H1 (cell line): Measurements from ENCODE around the gene MIGA1. TPM values are rescaled to one million over a fixed set of nuclear protein-coding genes. Genes with fewer than 3 reads are reported as not detected.

Experiments
- CTCF ChIA-PET: fragments of 300-600 bp; sonication (Branson Sonifier 250); formaldehyde crosslinking; loops from one replicate; lab custom pipeline; 2021; ENCODE audit not compliant: partially characterized antibody; lab: Charles Lee
- POLR2A ChIA-PET: fragments of 300-600 bp; sonication (Branson Sonifier 250); formaldehyde crosslinking; loops from one replicate; lab custom pipeline; 2021; ENCODE audit warnings: inconsistent platforms; ENCODE audit not compliant: partially characterized antibody; lab: Charles Lee
- DNase-seq, 2 experiments: peaks; one replicate each; pipeline versions ENCODE4 v3.0.0 to v3.0.0-alpha.2; 2010 to 2022; ENCODE audit warnings: low spot score in 2 of 2, low read depth in 1 of 2, mixed read lengths in 1 of 2
- FAIRE-seq: peaks from 2 replicates; lab custom pipeline; 2011; peaks lifted over from hg19 to GRCh38; lab: Jason Lieb, UNC
- H2AFZ ChIP-seq: 2 replicates; pipeline ENCODE4 v1.8.1; 2012; ENCODE audit warnings: low read length, inconsistent platforms
- H2AK5ac ChIP-seq: 2 replicates; pipeline ENCODE4 v1.6.1; 2013; ENCODE audit warnings: low read depth, low read length
- H2BK120ac ChIP-seq: replicated peaks from 2 replicates; pipeline ENCODE3; 2013; ENCODE audit warnings: low read depth, low read length, inconsistent platforms
- H2BK12ac ChIP-seq: 2 replicates; pipeline ENCODE4 v1.6.1; 2013; ENCODE audit warnings: low read depth, low read length
- H2BK15ac ChIP-seq: 2 replicates; pipeline ENCODE4 v1.6.1; 2013; ENCODE audit warnings: low read length
- H2BK20ac ChIP-seq: 2 replicates; pipeline ENCODE4 v1.6.1; 2013; ENCODE audit warnings: low read length
- H2BK5ac ChIP-seq: 2 replicates; pipeline ENCODE4 v1.6.1; 2013; ENCODE audit warnings: low read depth, low read length
- H3K14ac ChIP-seq: 2 replicates; pipeline ENCODE4 v1.6.1; 2013; ENCODE audit warnings: inconsistent platforms; ENCODE audit not compliant: insufficient read length
- H3K18ac ChIP-seq: 2 replicates; pipeline ENCODE4 v1.6.1; 2013; ENCODE audit warnings: low read length; ENCODE audit errors: extremely low read depth
- H3K23ac ChIP-seq: 2 replicates; pipeline ENCODE4 v1.6.1; 2013; ENCODE audit warnings: inconsistent platforms; ENCODE audit not compliant: insufficient read length
- H3K23me2 ChIP-seq: 2 replicates; pipeline ENCODE4 v1.6.1; 2013; ENCODE audit warnings: low read depth, low read length
- H3K27ac ChIP-seq: 2 replicates; pipeline ENCODE4 v1.6.1; 2011; ENCODE audit warnings: low read depth, low read length, inconsistent platforms
- H3K27me3 ChIP-seq, 4 experiments: replicated peaks in 1 of 4; 1 replicate in 1 of 4; 2 replicates in 3 of 4; pipeline versions ENCODE4 v1.6.1 to v1.8.1; 2011 to 2013; ENCODE audit warnings: low read length in 3 of 4, mild to moderate bottlenecking in 3 of 4, inconsistent platforms in 2 of 4, mixed read lengths in 2 of 4, moderate library complexity in 1 of 4; ENCODE audit not compliant: control insufficient read depth in 3 of 4, insufficient read depth in 3 of 4; ENCODE audit errors: extremely low read depth in 1 of 4
- H3K36me3 ChIP-seq, 4 experiments: 2 replicates each; pipeline versions ENCODE4 v1.6.1 to v1.8.1; 2011 to 2013; ENCODE audit warnings: mild to moderate bottlenecking in 4 of 4, low read length in 3 of 4, moderate library complexity in 2 of 4, control low read depth in 1 of 4, inconsistent platforms in 1 of 4; ENCODE audit not compliant: insufficient read depth in 4 of 4, control insufficient read depth in 2 of 4
- H3K4ac ChIP-seq: replicated peaks from 2 replicates; pipeline ENCODE3; 2013; ENCODE audit warnings: low read length, low read depth, mixed read lengths, inconsistent platforms; ENCODE audit not compliant: insufficient read length
- H3K4me1 ChIP-seq, 4 experiments: replicated peaks in 1 of 4; 1 replicate in 1 of 4; 2 replicates in 3 of 4; pipeline versions ENCODE4 v1.6.1 to v1.8.1; 2011 to 2013; ENCODE audit warnings: low read length in 3 of 4, inconsistent platforms in 2 of 4, mixed read lengths in 1 of 4; ENCODE audit not compliant: insufficient read depth in 4 of 4, control insufficient read depth in 3 of 4
- H3K4me2 ChIP-seq, 2 experiments: 2 replicates each; pipeline versions ENCODE4 v1.6.1 to v1.8.1; 2011 to 2013; ENCODE audit warnings: low read depth in 2 of 2, low read length in 2 of 2, control low read depth in 1 of 2, inconsistent platforms in 1 of 2, mild to moderate bottlenecking in 1 of 2; ENCODE audit not compliant: insufficient read depth in 1 of 2
- H3K4me3 ChIP-seq, 4 experiments: fragments of 200-600, 300-600 bp in 1 of 4; sonication (generic), shearing (Covaris generic), sonication (Bioruptor Twin) in 1 of 4; 2 replicates each; pipeline versions ENCODE4 v1.5.1 to v1.8.1; 2011 to 2016; ENCODE audit warnings: low read length in 4 of 4, low read depth in 3 of 4, control low read depth in 2 of 4, inconsistent platforms in 2 of 4, mild to moderate bottlenecking in 2 of 4, mixed read lengths in 1 of 4, moderate library complexity in 1 of 4; ENCODE audit not compliant: insufficient read depth in 2 of 4; ENCODE audit errors: extremely low read depth in 1 of 4
- H3K56ac ChIP-seq: replicated peaks from 2 replicates; pipeline ENCODE3; 2013; ENCODE audit warnings: low read depth, mild to moderate bottlenecking, mixed read lengths, low read length, inconsistent platforms; ENCODE audit not compliant: insufficient read length
- H3K79me1 ChIP-seq: 2 replicates; pipeline ENCODE4 v1.6.1; 2013; ENCODE audit warnings: low read depth, low read length, control low read depth
- H3K79me2 ChIP-seq, 2 experiments: 2 replicates each; pipeline versions ENCODE4 v1.6.1 to v1.8.1; 2012 to 2013; ENCODE audit warnings: low read length in 2 of 2, mild to moderate bottlenecking in 2 of 2, inconsistent platforms in 1 of 2; ENCODE audit not compliant: insufficient read depth in 2 of 2, control insufficient read depth in 1 of 2
- H3K9ac ChIP-seq, 4 experiments: replicated peaks in 1 of 4; 1 replicate in 1 of 4; 2 replicates in 3 of 4; pipeline versions ENCODE4 v1.6.1 to v1.8.1; 2011 to 2013; ENCODE audit warnings: low read depth in 3 of 4, low read length in 3 of 4, control low read depth in 2 of 4, mild to moderate bottlenecking in 2 of 4, moderate library complexity in 2 of 4, inconsistent platforms in 1 of 4; ENCODE audit errors: extremely low read depth in 1 of 4
- H3K9me3 ChIP-seq, 2 experiments: 2 replicates each; pipeline versions ENCODE4 v1.6.1 to v1.8.1; 2012 to 2013; ENCODE audit warnings: mild to moderate bottlenecking in 2 of 2, moderate library complexity in 2 of 2, control low read depth in 1 of 2, inconsistent platforms in 1 of 2, low read depth in 1 of 2, low read length in 1 of 2, mixed read lengths in 1 of 2; ENCODE audit not compliant: insufficient read depth in 2 of 2
- H4K20me1 ChIP-seq, 2 experiments: replicated peaks in 1 of 2; 2 replicates each; pipeline versions ENCODE3 to v1.8.1; 2011 to 2013; ENCODE audit warnings: inconsistent platforms in 2 of 2, low read length in 2 of 2, mild to moderate bottlenecking in 1 of 2; ENCODE audit not compliant: insufficient read depth in 2 of 2, control insufficient read depth in 1 of 2
- H4K5ac ChIP-seq: 2 replicates; pipeline ENCODE4 v1.6.1; 2013; ENCODE audit warnings: low read length, low read depth, mixed read lengths, inconsistent platforms; ENCODE audit not compliant: insufficient read length
- H4K8ac ChIP-seq: 2 replicates; pipeline ENCODE4 v1.8.0; 2013; ENCODE audit warnings: mild to moderate bottlenecking, moderate library complexity, low read length, inconsistent platforms; ENCODE audit not compliant: insufficient read depth; ENCODE audit errors: extremely low read depth
- H4K91ac ChIP-seq: replicated peaks from 2 replicates; pipeline ENCODE3; 2013; ENCODE audit warnings: low read length, mixed read lengths, inconsistent platforms; ENCODE audit not compliant: insufficient read length
- BRCA1 ChIP-seq: IDR thresholded peaks from 2 replicates; pipeline ENCODE4 v1.6.1; 2012; ENCODE audit warnings: low read depth, low read length, improper control_type of control experiment
- WGBS, 2 experiments: shearing (Covaris generic) in 1 of 2; methylation state at CpG; one replicate each; pipeline versions ENCODE4 v1.1.6 to v1.1.7; 2013 to 2015; ENCODE audit warnings: low lambda C conversion rate in 2 of 2, mixed read lengths in 2 of 2, inconsistent platforms in 1 of 2, low coverage in 1 of 2, missing lambda C conversion rate in 1 of 2; ENCODE audit not compliant: insufficient replicate concordance in 2 of 2, insufficient coverage in 1 of 2, insufficient read length in 1 of 2; ENCODE audit errors: extremely low coverage in 1 of 2, missing lambda C conversion rate in 1 of 2; 5-methylcytosine and 5-hydroxymethylcytosine counted together
- polyA plus RNA-seq, 7 experiments: library from polyadenylated mRNA; depleted of rRNA in 3 of 7; stranded (reverse) in 5 of 7; unstranded in 2 of 7; fragments of >200 nt in 5 of 7; fragments of 200-250 nt in 2 of 7; gene quantifications; 1 replicate in 5 of 7; 2 replicates in 1 of 7; 4 replicates in 1 of 7; pipeline versions ENCODE4 v1.2.1 to v1.2.3, GENCODE V29; 2011 to 2013; ENCODE audit warnings: missing spikeins in 2 of 7, mixed read lengths in 2 of 7
- total RNA-seq: library from RNA; stranded (reverse); fragmentation: NEBNext Ultra II Directional; extraction: Animal tissue kit (Norgen Biotek cat#: 25700); gene quantifications from 2 replicates; pipeline ENCODE4 v1.2.1, GENCODE V29; 2021

Gene MIGA1
- total and polyA plus RNA-seq, 2 of the 8 experiments (the other 6 are each of a cell fraction or from before 2014, with no cell fraction given): 0.95 to 7.0 TPM

- H3K9ac ChIP-seq: no peak overlapping the region
- H3K36me3 ChIP-seq: no peaks in the 10 kb centered on the region
- H3K23me2 ChIP-seq: no peaks in the 10 kb centered on the region
- DNase-seq (no peak), FAIRE-seq (no peak)
- no peak overlapping the region for H3K23ac ChIP-seq
- no peak overlapping the region for H3K4ac ChIP-seq
- ChIA-PET POLR2A (no interaction called here), CTCF (interaction anchor here (0.6 to 1.7 kb wide), 3 partner anchors 10 to 73 kb away, joined by 4 to 6 read pairs (median 4); no protein-coding TSS in a partner anchor)
- no peak overlapping the region for H3K18ac ChIP-seq
- H3K4me3 ChIP-seq: no peak overlapping the region
- H4K8ac ChIP-seq: no peak overlapping the region
- no peak overlapping the region for H2BK12ac ChIP-seq
- H3K27me3 ChIP-seq: no peaks in the 10 kb centered on the region
- no peak overlapping the region for H3K4me2 ChIP-seq
- H4K20me1 ChIP-seq: no peaks in the 10 kb centered on the region
- no peak overlapping the region for H2BK20ac ChIP-seq
- no peak overlapping the region for H2AK5ac ChIP-seq
- no peaks in the 10 kb centered on the region for H3K9me3 ChIP-seq
- H3K27ac ChIP-seq: no peak overlapping the region
- WGBS, 2 experiments: 92% methylated on average over 1 of the region's 1 CpG; no CpG with 5 or more reads in 1 of the 2 experiments
- no peak overlapping the region for H3K56ac ChIP-seq
- no peak overlapping the region for H2BK5ac ChIP-seq
- H3K79me1 ChIP-seq: no peaks in the 10 kb centered on the region
- no peak overlapping the region for H4K5ac ChIP-seq
- no peak overlapping the region for H4K91ac ChIP-seq
- H3K4me1 ChIP-seq: no peaks in the 10 kb centered on the region
- no peak overlapping the region for H3K14ac ChIP-seq
- H3K79me2 ChIP-seq: no peaks in the 10 kb centered on the region
- H2AFZ ChIP-seq: no peak overlapping the region
- H2BK15ac ChIP-seq: no peak overlapping the region
- H2BK120ac ChIP-seq: no peak overlapping the region
- TF ChIP-seq BRCA1: no peak
Observed at GRCh38 chr1:77829851-77830250, 50.4 kb downstream of the MIGA1 start.
